HG03354 (cell line): ENCODE data around the gene STXBP1.
"Not testable (repeated sequence)": the region's sequence is repeated elsewhere in the genome, so short reads cannot be mapped to it uniquely, and the experiment has no call there.

ENCODE experiments used
- ATAC-seq: cut with Tn5 transposase; IDR thresholded peaks from one replicate; pipeline ENCODE4 v1.9.1; 2021; ENCODE audit warnings: mild to moderate bottlenecking; ENCODE audit not compliant: unreplicated experiment, poor library complexity, severe bottlenecking

STXBP1 gene

GRCh38 chr9:127608104-127608966 is 3.7 kb upstream of the STXBP1 start:
- ATAC-seq, result no peak

- ATAC-seq, result no peak
Observed at GRCh38 chr9:127611603-127611898, 526 bp upstream of the STXBP1 start.

GRCh38 chr9:127612939-127613582 is 984 bp downstream of the STXBP1 start:
- no peak for ATAC-seq

- no peak for ATAC-seq
Observed at GRCh38 chr9:127613583-127613954, 1.5 kb downstream of the STXBP1 start.

- no peak for ATAC-seq
Observed at GRCh38 chr9:127614961-127615360, 2.9 kb downstream of the STXBP1 start.

- not testable (repeated sequence) for ATAC-seq
Observed at GRCh38 chr9:127621339-127621970, 9.4 kb downstream of the STXBP1 start.

- no peak for ATAC-seq
Observed at GRCh38 chr9:127626752-127627493, 14.8 kb downstream of the STXBP1 start.

- no peak for ATAC-seq
Observed at GRCh38 chr9:127627494-127627855, 15.4 kb downstream of the STXBP1 start.

GRCh38 chr9:127628758-127629467 is 16.8 kb downstream of the STXBP1 start:
- no peak for ATAC-seq

- no peak for ATAC-seq
Observed at GRCh38 chr9:127629468-127630081, 17.5 kb downstream of the STXBP1 start.

GRCh38 chr9:127633216-127633862 is 21.3 kb downstream of the STXBP1 start:
- no peak for ATAC-seq

- no peak for ATAC-seq
Observed at GRCh38 chr9:127634021-127634420, 21.9 kb downstream of the STXBP1 start.

GRCh38 chr9:127634698-127635097 is 22.6 kb downstream of the STXBP1 start:
- ATAC-seq, result no peak

GRCh38 chr9:127635201-127635735 is 23.2 kb downstream of the STXBP1 start:
- no peak for ATAC-seq

GRCh38 chr9:127637322-127637847 is 25.3 kb downstream of the STXBP1 start:
- no peak for ATAC-seq

- ATAC-seq, result no peak
Observed at GRCh38 chr9:127640908-127641545, 28.9 kb downstream of the STXBP1 start.

- ATAC-seq, result no peak
Observed at GRCh38 chr9:127642082-127642740, 30.1 kb downstream of the STXBP1 start.
